Breast epithelium (tissue), 3 donors: ENCODE data around the gene TLL2.

ENCODE experiments used
- POLR2A ChIP-seq: fragments of 450-650 bp; IDR thresholded peaks from one replicate; pipeline ENCODE4 v1.6.1; 2016; ENCODE audit warnings: antibody characterized with exemption, mild to moderate bottlenecking, moderate library complexity
- TF ChIP-seq, protein P1 (sequence below), 3 donors: fragments of 450-650 bp; IDR thresholded peaks; one replicate each; pipeline ENCODE4 v1.5.1; 2016 to 2017; ENCODE audit warnings: antibody characterized with exemption in 3 of 3, mild to moderate bottlenecking in 3 of 3, moderate library complexity in 3 of 3

DNA sequence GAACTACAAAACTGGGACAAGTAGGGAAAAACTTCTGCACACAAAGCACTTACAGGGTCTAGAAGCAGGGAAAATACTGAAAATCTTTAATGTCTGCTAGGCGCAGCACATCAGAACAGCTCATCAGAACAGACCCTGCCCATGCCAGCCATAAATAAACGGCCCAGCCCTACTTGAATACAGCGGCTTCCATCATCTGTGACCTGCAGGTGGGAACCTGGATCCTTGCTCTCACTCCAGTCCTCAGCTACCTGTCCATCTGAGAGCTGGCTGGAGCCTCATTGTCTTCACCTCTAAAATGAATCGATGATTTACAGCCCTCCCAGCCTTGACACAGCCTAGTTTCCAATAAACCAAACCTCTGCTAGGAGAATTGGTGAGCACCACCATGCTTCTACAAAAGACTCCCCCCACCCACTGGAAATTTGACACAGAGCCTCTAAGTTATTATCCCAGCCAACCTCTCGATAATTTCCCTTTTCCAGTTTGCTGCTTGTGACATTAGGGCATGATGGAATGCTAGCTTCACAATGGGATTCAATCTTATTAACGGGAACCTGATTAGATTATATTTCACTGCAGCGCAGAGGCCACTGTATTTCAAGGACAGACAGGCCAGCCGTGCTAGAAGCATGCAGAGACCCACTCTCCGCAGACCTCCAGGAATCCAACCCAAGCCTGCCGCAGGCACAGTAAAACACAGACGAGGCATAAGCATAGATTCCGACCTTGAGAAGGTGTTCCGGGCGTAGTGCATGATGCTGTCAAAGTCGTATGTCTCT, 93.3 kb downstream of the TLL2 start:
- no peak for TF ChIP-seq POLR2A
- TF ChIP-seq, protein P1, sequence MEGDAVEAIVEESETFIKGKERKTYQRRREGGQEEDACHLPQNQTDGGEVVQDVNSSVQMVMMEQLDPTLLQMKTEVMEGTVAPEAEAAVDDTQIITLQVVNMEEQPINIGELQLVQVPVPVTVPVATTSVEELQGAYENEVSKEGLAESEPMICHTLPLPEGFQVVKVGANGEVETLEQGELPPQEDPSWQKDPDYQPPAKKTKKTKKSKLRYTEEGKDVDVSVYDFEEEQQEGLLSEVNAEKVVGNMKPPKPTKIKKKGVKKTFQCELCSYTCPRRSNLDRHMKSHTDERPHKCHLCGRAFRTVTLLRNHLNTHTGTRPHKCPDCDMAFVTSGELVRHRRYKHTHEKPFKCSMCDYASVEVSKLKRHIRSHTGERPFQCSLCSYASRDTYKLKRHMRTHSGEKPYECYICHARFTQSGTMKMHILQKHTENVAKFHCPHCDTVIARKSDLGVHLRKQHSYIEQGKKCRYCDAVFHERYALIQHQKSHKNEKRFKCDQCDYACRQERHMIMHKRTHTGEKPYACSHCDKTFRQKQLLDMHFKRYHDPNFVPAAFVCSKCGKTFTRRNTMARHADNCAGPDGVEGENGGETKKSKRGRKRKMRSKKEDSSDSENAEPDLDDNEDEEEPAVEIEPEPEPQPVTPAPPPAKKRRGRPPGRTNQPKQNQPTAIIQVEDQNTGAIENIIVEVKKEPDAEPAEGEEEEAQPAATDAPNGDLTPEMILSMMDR (IDR thresholded peaks at IDR 0.05): no peak
